DND-41 (cell line): ENCODE measurements around the gene RIPOR3.

Experiments used
- EZH2 ChIP-seq: IDR thresholded peaks from 3 replicates; pipeline ENCODE4 v1.6.1; 2012; ENCODE audit warnings: borderline replicate concordance, low read depth, mild to moderate bottlenecking, moderate library complexity, low read length, inconsistent platforms; ENCODE audit not compliant: severe bottlenecking
- TF ChIP-seq, protein P1 (sequence below): IDR thresholded peaks from 2 replicates; pipeline ENCODE4 v1.5.1; 2012; ENCODE audit warnings: borderline replicate concordance, low read length, moderate library complexity, mild to moderate bottlenecking; ENCODE audit not compliant: poor library complexity, severe bottlenecking; ENCODE audit errors: extremely low read depth

DNA sequence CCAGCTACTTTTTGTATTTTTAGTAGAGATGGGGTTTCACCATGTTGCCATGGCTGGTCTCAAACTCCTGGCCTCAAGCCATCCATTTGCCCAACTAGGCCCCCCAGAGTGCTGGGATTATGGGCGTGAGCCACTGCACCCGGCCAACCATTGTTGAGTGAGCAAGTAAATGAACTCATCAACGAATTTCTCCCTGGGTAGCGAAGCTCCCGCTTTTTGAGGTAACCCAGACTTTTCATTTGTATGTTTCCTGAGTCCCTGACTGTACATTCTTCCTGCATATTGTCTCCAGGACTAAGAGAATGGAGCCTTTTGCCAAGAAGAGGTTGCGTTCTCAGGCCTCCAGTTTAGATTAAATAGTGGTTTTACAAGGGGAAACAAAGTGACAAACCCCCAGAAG is 36.4 kb downstream of the RIPOR3 start:
- TF ChIP-seq, protein P1, sequence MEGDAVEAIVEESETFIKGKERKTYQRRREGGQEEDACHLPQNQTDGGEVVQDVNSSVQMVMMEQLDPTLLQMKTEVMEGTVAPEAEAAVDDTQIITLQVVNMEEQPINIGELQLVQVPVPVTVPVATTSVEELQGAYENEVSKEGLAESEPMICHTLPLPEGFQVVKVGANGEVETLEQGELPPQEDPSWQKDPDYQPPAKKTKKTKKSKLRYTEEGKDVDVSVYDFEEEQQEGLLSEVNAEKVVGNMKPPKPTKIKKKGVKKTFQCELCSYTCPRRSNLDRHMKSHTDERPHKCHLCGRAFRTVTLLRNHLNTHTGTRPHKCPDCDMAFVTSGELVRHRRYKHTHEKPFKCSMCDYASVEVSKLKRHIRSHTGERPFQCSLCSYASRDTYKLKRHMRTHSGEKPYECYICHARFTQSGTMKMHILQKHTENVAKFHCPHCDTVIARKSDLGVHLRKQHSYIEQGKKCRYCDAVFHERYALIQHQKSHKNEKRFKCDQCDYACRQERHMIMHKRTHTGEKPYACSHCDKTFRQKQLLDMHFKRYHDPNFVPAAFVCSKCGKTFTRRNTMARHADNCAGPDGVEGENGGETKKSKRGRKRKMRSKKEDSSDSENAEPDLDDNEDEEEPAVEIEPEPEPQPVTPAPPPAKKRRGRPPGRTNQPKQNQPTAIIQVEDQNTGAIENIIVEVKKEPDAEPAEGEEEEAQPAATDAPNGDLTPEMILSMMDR = no peak
- no peak for TF ChIP-seq EZH2
